GM18526 (cell line): ENCODE data around the gene CCDC148.

Experiments used
- POLR2A ChIP-seq: IDR thresholded peaks from 3 replicates; pipeline ENCODE4 v1.6.1; 2011; ENCODE audit not compliant: insufficient read length; ENCODE audit errors: extremely low read depth

CCDC148 gene

DNA sequence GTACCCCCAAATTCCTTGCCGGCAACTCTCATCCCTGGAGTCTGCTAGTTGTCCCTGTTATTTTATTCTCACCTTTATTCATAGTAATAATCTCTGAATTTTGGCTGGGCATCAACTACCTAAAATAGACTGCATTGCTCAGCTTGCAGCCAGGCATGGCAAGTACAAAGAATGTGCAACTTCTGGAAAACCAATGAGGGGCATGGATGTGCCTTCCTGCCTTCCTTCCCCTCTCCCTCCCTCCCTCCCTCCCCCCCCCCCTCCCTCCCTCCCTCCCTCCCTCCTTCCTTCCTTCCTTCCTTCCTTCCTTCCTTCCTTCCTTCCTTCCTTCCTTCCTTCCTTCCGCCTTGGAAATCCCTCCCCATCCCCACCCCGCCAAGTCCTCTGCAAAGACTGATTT is 162.8 kb downstream of the CCDC148 start:
- no peak for TF ChIP-seq POLR2A

DNA sequence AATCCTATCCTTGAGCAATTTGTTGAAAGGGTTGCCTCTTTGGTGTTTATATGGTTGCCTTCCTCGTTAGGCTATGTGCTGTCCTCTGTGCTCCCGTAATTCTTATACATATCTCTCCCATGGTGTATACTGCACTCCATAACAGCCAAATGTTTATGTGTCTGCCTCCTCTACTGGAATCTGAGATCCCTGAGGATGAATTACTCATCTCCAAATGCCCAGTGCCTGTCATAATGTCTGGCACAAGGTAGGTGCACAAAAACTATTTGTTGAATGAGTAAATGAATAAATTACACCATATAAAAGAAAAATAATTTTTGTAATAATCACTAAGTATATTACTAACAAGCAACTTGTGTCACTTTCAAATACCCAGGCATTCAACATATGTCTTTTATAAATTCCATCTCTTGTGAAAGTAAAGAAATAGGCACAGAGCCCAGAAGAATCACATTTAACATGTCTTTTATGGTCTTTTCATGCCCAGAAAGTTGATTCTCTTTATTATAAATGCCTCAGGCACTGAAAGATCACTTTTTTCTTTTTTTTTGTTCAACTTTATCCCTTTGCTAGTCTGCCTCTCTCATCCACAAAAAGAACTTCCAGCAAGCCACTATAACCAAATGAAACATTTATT is 164.9 kb downstream of the CCDC148 start:
- no peak for TF ChIP-seq POLR2A

DNA sequence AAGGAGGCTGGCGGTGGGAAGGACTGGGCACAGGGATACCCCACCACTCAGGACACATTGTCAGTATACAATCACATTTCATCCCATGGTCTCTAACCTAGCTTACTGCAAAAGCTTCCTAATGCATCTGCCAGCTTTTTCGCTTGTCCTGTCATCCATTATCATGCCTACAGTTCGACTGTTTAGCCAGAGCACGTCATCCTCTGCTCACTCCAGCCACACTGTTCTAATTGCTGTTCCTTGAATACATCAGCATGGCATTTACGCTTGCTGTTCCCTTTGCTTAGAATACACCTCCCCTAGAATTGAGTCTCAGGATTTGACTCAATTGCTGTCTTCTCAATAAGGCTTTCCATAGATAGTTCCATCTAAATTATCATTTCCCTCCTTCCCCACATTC is 166.3 kb downstream of the CCDC148 start:
- no peak for TF ChIP-seq POLR2A

DNA sequence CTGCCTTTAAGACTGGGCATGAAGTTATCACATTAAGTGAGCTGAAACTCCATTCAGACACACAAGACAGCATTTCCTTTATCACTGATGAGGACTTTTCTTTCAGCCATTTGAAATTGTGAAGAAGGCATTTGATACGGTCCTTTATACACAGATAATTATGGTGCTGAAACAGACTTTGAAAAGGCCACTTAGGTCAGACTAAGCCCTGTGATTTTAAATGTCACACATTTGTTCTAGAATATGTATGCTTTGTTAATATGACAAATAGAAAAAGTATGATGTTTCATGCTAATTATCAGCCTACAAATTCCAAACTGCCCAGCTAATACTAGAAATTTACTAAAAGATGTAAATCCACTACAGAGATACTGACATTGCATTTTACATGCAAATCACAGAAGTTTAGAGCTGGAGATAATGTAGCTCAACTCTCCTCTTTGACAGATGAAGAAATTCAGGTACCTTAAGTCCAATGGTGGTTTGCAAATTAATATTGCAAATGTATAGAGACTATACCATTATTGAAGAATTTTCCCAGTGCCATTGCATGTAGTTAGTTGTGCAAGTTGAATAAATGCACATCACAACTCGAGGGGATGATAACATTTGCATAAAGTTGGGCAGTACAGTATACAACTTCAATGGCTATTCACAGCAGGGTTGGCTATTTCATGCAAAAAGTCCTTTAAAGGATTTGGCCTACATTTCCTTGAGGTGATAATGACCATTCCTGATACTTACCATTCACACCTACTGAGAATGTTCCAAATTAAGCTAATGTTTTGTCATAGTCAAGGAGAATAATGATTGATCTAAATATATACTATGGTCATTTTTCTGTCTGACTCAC is 179.7 kb downstream of the CCDC148 start:
- TF ChIP-seq POLR2A: no peak

DNA sequence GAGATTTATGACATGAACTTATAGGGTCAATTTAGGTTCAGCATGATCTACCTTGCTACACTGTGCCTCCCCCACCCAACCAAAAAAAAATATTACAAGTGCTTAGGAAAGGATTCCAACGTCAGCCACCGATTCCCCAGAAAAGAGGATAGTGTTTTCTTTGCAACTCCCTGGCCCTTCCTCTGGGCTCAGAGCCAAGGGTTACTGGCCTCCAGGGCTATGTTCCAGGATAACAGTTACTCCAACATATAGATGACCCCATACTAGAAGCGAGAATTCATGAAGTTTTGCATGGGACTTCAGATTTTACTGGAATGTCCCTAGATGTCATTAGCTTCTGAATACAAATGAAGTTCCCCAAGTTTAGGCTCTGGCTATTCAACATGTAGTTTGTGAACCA is 182.8 kb downstream of the CCDC148 start:
- no peak for TF ChIP-seq POLR2A

DNA sequence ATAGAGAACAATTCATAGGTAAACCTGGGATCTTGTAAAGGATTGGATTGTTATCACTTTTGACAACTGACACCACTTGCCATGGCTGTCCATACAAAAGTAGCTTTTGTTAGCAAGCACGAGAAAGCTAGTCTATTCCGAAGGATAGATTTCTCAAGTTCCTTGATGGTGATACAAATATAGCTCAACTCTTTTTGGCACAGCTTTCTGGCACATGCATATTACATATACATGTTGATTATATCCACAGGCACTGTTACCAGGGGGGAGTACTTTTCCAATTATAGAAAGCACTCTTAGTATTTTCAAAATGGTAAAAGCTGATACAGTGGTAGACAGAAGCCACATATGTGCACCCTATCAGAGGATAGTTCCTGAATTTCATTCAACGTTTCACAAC is 186.0 kb downstream of the CCDC148 start:
- TF ChIP-seq POLR2A: no peak

DNA sequence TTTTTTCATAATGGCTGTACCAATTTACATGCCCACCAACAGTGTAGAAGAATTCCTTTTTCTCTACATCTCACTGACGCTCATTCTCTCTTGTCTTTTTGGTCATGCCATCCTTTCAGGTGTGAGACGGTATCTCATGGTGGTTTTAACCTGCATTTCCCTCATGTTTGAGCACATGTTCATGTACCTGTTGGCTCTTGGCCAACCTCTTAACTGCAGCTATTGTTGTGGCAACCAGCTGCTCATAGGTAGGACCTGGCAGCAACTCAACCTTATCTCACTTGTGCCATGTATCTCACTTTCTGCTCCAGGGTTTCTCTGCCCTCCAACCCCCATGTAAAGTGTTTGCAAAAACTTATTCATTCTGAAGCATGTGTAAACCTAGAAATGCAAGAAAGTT is 187.4 kb downstream of the CCDC148 start:
- TF ChIP-seq POLR2A: no peak

DNA sequence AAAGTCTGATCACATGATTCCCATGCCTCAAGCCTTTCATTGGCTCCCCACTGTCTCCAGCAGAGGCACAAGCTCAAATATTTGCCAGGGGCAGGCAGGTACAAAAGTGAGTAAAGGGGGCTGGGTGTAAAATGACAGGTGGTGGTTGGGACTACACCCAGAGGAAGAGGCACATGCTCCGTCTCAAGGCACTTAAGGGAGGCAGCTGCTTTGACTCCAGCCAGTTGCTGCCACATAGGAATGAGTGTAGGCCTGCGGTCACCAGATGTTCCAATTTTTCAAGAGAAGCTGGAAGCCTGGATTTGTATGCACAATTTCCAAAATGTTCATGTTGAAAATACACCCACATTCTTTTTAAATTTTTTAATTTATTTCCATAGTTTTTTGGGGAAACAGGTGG is 190.4 kb downstream of the CCDC148 start:
- TF ChIP-seq POLR2A: no peak

DNA sequence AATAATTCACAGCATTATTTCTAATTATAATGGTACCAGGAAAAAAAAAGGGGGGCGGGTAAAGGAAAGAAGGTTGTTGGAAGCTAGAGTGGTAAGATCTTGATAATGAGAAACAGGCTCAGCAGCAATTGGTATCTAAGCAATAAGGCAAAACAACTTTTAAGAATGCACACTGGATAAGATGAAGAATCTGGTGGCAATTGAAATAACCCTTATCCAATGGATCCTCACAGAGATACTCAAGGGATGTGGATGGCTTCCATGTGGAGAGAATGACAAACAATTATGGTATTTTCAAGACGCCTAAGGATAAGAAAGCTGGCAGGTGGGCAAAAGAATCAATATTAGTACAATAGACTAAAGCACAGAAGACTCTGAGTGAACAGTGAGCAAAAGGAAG is 201.3 kb downstream of the CCDC148 start:
- TF ChIP-seq POLR2A: no peak

DNA sequence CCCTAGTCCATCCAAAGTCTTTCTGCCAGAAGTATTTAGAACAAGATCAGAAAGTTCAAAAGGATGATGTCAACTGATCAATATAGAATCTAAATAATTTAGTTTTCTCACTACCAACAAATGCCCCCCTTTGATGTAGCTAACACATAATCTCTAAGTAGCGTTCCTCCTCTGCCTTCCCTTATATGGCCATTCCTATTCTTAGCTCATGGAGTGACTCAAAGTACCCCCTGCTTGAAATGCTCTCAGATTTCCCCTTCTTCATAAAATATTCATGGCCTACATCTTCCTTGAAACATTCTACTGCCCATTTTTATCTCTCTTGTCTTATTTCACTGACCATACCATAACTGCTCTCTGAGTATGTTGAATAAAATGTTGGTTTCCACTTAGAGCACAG is 203.4 kb downstream of the CCDC148 start:
- TF ChIP-seq POLR2A: no peak

DNA sequence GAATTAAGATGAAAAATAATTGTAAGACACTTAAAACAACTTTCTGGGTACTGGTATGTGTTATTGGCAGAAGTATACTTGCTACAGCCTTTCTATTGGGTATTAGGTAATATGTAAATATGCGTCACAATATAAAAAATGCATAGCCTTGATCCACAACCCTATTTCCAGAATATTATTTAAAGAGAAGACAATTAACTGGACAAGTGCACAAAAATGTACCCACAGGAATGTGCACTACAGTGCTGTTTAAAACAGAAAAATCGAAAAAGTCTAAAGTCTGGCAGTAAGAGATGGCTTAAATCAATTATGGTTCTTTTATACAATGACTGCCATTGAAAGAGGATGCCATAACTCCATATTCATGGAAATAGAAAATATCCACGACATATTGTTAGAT is 205.2 kb downstream of the CCDC148 start:
- TF ChIP-seq POLR2A: no peak

DNA sequence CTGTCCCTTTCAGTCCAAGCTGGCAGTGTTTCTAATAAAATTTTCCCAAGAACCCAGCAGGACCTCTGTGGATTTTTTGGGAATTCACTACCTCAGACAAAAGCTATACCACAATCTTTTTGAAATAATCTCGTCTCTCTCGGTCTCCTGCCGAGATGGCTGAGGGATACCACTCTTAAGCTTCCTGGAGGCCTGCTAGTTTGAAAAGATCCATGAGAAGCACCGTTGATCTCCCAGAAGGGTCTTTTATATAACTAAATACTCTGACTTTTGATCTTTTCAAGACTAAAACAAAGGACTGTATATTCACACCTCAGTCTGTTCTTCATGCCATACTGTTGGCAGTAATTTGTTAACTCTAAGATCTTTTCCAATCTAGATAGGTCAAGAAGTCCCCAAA is 213.2 kb downstream of the CCDC148 start:
- TF ChIP-seq POLR2A: no peak

DNA sequence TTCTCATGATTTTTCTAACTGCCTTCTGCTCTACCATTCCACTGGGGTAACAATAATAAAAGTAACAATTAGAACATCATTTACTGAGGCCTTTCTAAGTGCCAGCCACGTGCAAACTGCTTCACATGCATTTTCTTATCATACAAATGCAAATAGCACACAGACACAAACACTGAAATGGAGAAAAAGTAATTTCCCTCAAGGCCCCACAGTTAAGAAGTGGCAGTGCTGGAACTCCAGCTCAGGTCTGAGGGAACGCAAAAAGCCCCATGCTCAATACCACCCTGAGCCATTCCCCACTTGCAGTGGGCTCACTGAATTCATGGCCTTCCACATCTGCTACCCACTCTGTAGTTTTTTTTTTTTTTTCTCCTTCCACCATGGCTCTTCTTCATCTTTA is 214.3 kb downstream of the CCDC148 start:
- no peak for TF ChIP-seq POLR2A

DNA sequence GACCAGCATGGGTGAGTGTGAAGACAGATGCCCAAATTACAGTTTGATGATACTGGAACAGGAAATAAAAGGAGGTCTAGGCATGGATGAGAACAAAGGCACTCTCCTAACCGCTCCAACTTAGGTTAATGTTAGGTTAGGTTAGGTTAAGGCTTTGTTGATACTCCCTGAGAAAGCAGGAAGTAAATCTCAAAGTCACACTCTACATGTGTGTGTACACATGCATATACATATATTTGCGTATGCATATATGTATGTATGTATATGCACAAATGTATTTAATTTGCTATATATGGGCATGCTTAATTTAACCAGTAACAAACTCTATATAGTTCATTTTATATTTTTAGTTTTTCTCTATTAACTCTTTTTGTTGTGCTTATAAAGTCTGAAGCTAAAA is 215.6 kb downstream of the CCDC148 start:
- TF ChIP-seq POLR2A: no peak

DNA sequence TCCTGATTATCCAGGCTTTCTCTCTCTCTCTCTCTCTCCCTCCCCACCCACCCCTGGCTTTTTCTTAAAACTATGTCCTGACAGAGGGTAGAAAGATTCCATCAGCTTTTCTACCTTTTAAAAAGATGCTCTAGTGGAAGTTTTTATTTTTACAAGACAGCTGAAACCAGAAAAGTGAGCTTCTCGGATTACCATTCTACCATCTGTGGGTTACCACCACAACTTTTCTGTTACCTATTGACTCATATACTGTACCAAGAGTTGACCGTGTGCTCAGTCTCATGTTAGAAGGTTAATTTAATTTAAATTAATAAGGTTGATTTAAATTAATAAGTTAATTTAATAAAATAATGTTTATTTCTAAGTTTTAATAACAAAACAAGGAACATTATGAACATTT is 217.3 kb downstream of the CCDC148 start:
- no peak for TF ChIP-seq POLR2A

DNA sequence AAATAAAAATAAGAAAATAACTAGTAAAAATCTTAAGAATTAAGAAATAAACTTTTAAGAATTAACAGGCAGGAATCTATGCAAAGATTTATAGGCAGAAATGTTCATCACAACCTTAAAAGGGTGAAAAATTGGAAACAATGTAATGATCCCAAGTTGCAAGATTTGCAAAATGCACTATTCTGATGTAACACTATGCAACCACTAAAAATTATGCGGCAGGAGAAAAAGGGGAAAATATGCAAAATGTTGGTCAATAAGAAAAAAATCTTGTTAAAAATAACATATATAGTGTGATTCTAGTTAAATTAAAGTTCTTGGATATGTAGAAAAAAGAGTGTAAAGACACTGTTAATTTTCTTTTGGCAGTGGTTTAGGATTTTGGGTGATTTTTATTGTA is 222.1 kb downstream of the CCDC148 start:
- no peak for TF ChIP-seq POLR2A

DNA sequence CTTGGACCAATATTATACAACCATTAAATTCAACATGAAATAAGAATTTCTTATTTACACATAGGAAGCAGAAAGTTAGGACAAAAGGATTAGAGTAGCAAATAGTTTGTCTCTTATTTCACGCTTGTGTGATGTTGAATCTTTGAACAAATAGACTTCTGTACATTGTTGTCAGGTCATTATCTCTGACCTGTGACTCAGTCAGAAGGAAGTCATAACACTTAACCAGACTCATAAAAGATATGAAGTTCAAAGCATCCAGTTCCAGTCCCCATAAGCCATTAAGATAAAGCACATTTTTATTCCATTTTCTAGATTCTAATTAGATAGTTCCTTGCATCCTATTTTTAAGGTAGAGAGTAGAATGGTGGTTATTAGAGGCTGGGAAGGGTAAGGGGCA is 224.1 kb downstream of the CCDC148 start:
- TF ChIP-seq POLR2A: no peak
